Right renal cortex interstitium (tissue), 3 donors: Measurements from ENCODE around the gene DIAPH3. TPM values are rescaled to one million over a fixed set of nuclear protein-coding genes. Genes with fewer than 3 reads are reported as not detected.
A peak's percentile ranks its signal among the peaks of the same experiment; 100 is the strongest.

Experiments
- DNase-seq, 3 donors: peaks; one replicate each; pipeline ENCODE4 v3.0.0-alpha.2; 2013; ENCODE audit warnings: low read depth in 3 of 3, low spot score in 2 of 3
- polyA plus RNA-seq, 3 donors: library from polyadenylated mRNA; unstranded; fragments of 120-200 nt; gene quantifications; one replicate each; pipeline ENCODE4 v1.2.1, GENCODE V29; 2013; ENCODE audit not compliant: insufficient read length in 3 of 3

The DIAPH3 gene
- polyA plus RNA-seq, 3 donors, result 12.8 to 14.5 (median 14.0) TPM

GRCh38 chr13:59801107-59801880 lies 362.4 kb downstream of the DIAPH3 start:
- no peak for DNase-seq

DNA sequence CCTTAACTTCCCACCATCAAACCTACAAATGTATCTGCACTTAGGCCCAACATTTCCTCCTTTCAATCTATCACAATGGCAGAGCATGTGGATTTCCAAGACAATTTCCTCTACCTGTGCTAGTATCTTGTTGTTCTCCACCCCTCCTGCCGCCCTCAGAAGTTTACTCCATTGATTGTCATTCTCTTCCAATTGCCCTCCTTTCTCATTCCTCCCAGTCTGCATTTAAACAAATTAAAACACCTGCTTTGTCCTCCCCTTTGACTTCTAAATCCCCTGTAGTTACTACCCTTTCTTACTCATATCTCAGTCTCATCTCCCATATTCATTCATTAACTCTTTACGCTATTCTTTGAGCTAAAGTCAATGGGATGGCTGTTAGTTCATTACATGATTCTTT lies 370.6 kb downstream of the DIAPH3 start:
- no peak for DNase-seq

GRCh38 chr13:59790626-59791025 lies 373.1 kb downstream of the DIAPH3 start:
- peak in 1 of 3 donors; percentile 21 for DNase-seq

- no peak for DNase-seq
These were observed 374.2 kb downstream of the DIAPH3 start for GRCh38 chr13:59789558-59789957.

GRCh38 chr13:59787679-59788078 lies 376.0 kb downstream of the DIAPH3 start:
- DNase-seq, result no peak

GRCh38 chr13:59782696-59783095 lies 381.0 kb downstream of the DIAPH3 start:
- DNase-seq, result no peak

GRCh38 chr13:59780058-59780457 lies 383.7 kb downstream of the DIAPH3 start:
- DNase-seq, result no peak

- no peak for DNase-seq
These were observed 386.6 kb downstream of the DIAPH3 start for GRCh38 chr13:59776924-59777690.

DNA sequence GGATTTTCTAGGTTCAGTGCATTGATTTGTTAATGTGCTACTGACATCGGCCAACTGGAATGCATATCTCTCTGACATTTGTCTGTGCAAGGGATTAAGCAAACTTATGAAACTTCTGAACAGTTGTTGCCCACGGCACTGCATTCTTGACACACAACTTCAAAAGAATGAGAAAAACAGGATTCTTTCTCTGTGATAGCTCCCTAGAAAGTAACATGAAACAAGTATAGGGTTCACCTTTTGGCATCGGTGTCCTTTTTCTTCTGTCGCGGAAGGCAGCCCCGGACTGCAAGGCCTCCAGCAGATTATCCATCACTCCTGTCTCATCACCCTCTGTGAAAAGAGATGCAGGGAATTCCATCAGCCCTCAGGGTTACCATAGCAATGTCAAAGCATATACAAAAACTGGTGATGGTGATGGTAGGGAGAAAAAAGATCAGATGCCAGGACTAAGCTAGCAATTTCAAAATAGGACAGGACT lies 389.2 kb downstream of the DIAPH3 start:
- peak in 1 of 3 donors; percentile 7 for DNase-seq

GRCh38 chr13:59771272-59771671 lies 392.5 kb downstream of the DIAPH3 start:
- DNase-seq, result no peak

- DNase-seq, result no peak
These were observed 393.3 kb downstream of the DIAPH3 start for GRCh38 chr13:59770451-59770850.

- DNase-seq, result no peak
These were observed 397.5 kb downstream of the DIAPH3 start for GRCh38 chr13:59766236-59766635.

- no peak for DNase-seq
These were observed 408.0 kb downstream of the DIAPH3 start for GRCh38 chr13:59755632-59756290.

GRCh38 chr13:59754411-59754810 lies 409.3 kb downstream of the DIAPH3 start:
- no peak for DNase-seq

- DNase-seq, result peak; percentile 33 to 60 (median 41)
These were observed 412.9 kb downstream of the DIAPH3 start for GRCh38 chr13:59750860-59751259.

DNA sequence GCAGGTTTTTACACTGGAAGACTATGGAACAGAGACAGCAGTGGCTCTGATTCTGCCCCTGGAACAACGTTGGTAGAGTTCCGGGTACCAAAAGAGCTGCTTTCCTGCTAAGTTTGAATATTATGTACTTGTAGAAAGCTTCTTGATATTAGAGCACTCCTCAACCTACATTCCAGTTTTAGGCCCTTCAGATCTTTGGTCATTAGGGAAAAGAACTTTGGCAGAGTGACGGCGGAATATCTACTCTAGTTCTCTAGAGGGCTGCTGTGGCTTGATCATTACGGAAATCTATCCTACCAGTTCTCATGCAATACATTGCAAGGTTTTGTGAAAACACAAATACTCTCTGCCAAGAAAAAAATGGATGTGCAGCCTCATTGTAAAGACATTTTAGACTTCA lies 415.7 kb downstream of the DIAPH3 start:
- no peak for DNase-seq

DNA sequence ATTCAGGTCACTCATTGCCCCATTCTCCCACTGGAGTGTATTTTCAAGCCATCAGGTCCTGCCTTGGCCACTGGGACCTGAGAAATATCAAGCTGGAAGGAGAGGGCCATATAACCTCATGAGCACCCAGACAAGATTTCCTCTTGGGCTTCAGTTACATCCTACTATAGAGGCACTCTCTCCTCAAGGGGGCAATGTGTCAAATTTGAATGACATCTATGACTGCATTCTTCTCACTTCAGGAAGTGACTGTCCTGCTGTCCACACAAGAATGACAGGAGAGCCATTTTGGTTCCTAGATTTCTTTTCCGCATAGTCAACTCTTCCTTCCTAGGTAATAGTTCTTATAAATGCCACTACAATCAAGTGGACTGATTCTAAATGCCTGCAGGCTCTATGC lies 416.2 kb downstream of the DIAPH3 start:
- DNase-seq, result no peak

DNA sequence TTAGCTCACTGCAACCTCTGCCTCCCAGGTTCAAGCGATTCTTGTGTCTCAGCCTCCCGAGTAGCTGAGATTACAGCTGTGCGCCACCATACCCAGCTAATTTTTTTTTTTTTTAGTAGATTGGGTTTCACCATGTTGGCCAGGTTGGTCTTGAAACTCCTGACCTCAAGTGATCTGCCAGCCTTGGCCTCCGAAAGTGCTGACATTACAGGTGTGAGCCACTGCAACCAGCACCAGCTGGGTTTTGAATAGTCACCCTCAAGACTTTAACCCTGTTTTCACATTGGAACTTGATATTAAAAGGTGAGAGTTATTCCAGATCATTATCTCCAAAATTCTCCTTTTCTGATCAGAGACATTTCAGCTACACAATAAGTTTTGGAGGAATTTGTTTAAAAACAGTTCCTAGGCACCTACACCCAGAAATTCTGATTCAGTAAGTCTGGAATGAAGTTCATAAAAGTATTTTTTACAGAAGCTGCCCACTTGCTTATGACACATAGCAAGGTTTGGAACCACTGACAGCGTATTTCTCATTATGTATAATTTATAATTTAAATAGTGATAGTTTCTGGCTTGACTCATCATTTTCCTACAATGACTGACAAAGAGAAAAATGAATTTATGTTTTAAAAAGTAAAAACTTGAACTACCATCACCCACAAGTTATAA lies 417.3 kb downstream of the DIAPH3 start:
- DNase-seq, result no peak

DNA sequence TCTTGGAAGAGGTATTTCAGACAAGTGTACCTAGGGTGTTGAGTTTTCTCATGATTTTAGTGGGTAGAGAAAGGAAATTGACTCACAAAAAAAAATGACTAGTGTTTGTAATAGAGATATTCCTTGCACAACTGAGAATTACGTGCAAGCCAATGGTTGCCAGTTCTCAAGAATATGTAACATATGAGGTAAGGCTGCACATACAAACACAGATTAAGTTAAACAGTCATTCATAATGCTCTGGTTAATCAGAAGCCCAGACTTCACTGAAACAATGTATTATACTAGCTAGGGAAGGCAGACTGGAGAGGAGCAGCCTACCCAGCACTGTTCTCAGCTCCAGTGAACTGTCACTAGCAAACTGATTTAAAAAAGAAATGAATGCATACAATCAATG lies 418.3 kb downstream of the DIAPH3 start:
- no peak for DNase-seq

DNA sequence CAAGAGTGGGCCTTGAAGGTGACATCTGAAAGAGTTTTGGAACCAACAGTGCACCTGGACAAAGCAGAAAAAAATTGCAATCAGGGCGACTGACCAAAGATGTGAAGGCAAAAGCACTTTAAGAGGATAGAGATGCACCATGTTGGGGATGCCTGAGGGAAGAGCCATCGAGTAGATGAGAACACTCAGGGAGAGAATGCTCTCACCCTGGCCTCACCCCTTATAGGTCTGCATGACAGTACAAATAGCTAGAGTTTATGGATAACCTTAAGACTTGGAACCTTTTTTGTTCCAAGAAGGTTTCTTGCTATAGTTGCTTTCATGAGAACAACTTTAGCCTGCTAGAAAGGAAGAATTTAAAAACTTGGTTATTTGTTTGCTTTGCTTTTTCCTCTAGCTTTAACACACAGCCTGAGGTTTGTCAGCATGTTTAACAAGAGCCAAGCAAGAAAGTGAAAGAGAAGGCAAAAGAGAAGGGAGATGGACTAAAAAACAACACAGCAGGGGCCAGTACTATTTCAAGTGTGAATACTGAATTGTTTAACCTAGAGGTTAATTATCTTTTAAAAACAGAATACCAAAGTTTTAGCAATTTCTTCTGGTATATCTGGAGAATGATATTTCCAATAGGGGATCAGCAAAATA lies 418.9 kb downstream of the DIAPH3 start:
- DNase-seq, result no peak
